H9 (cell line): ENCODE measurements around the gene TEX26. TPM values are rescaled to one million over a fixed set of nuclear protein-coding genes. Genes with fewer than 3 reads are reported as not detected.

ENCODE experiments used
- DNase-seq: peaks from one replicate; pipeline ENCODE4 v3.0.0-alpha.2; 2017
- H2AFZ ChIP-seq: one replicate; pipeline ENCODE4 v1.6.1; 2013; ENCODE audit warnings: mild to moderate bottlenecking, low read length, control low read depth, moderate library complexity
- H2AK5ac ChIP-seq: 2 replicates; pipeline ENCODE4 v1.6.1; 2013; ENCODE audit warnings: low read length, control low read depth, mixed read lengths; ENCODE audit not compliant: insufficient read length
- H2BK120ac ChIP-seq: one replicate; pipeline ENCODE4 v1.6.1; 2013; ENCODE audit warnings: low read depth, mild to moderate bottlenecking, low read length, control low read depth, inconsistent platforms; ENCODE audit not compliant: poor library complexity, severe bottlenecking
- H2BK12ac ChIP-seq: 2 replicates; pipeline ENCODE4 v1.6.1; 2013; ENCODE audit warnings: low read length, control low read depth, mixed read lengths, low read depth; ENCODE audit not compliant: insufficient read length
- H2BK15ac ChIP-seq: 2 replicates; pipeline ENCODE4 v1.6.1; 2013; ENCODE audit warnings: low read depth, low read length, control low read depth
- H2BK20ac ChIP-seq: one replicate; pipeline ENCODE4 v1.6.1; 2013; ENCODE audit warnings: low read depth, mild to moderate bottlenecking, low read length, control low read depth, inconsistent platforms; ENCODE audit not compliant: poor library complexity, severe bottlenecking
- H2BK5ac ChIP-seq: 2 replicates; pipeline ENCODE4 v1.6.1; 2013; ENCODE audit warnings: low read length, control low read depth, mixed read lengths; ENCODE audit not compliant: insufficient read length
- H3K14ac ChIP-seq: 2 replicates; pipeline ENCODE4 v1.6.1; 2013; ENCODE audit warnings: low read length, control low read depth; ENCODE audit not compliant: insufficient read depth
- H3K18ac ChIP-seq: 2 replicates; pipeline ENCODE4 v1.6.1; 2013; ENCODE audit warnings: low read depth, mild to moderate bottlenecking, mixed read lengths, low read length, control low read depth; ENCODE audit not compliant: insufficient read length
- H3K23ac ChIP-seq: 2 replicates; pipeline ENCODE4 v1.6.1; 2013; ENCODE audit warnings: low read length, control low read depth, mixed read lengths, low read depth; ENCODE audit not compliant: insufficient read length
- H3K23me2 ChIP-seq: 2 replicates; pipeline ENCODE4 v1.6.1; 2013; ENCODE audit warnings: low read depth, mild to moderate bottlenecking, mixed read lengths, low read length, control low read depth; ENCODE audit not compliant: insufficient read length, poor library complexity, severe bottlenecking
- H3K27ac ChIP-seq: 2 replicates; pipeline ENCODE4 v1.5.1; 2013; ENCODE audit warnings: low read length, control low read depth, mixed read lengths, low read depth; ENCODE audit not compliant: insufficient read length
- H3K27me3 ChIP-seq: 2 replicates; pipeline ENCODE4 v1.6.1; 2013; ENCODE audit warnings: low read length, control low read depth, inconsistent platforms; ENCODE audit not compliant: insufficient read depth
- H3K4ac ChIP-seq: 2 replicates; pipeline ENCODE4 v1.6.1; 2013; ENCODE audit warnings: low read depth, mild to moderate bottlenecking, control low read depth, inconsistent platforms, low read length, moderate library complexity
- H3K4me1 ChIP-seq: 2 replicates; pipeline ENCODE4 v1.6.1; 2013; ENCODE audit warnings: low read length, control low read depth, inconsistent platforms; ENCODE audit not compliant: insufficient read depth
- H3K4me2 ChIP-seq: 2 replicates; pipeline ENCODE4 v1.6.1; 2013; ENCODE audit warnings: low read length, control low read depth, mixed read lengths; ENCODE audit not compliant: insufficient read length, insufficient read depth
- H3K56ac ChIP-seq: 2 replicates; pipeline ENCODE4 v1.6.1; 2013; ENCODE audit warnings: low read depth, mild to moderate bottlenecking, mixed read lengths, low read length, control low read depth; ENCODE audit not compliant: insufficient read length
- H3K79me1 ChIP-seq: 2 replicates; pipeline ENCODE4 v1.6.1; 2013; ENCODE audit warnings: low read depth, mild to moderate bottlenecking, moderate library complexity, low read length, control low read depth, inconsistent platforms; ENCODE audit not compliant: insufficient read depth, poor library complexity, severe bottlenecking
- H3K79me2 ChIP-seq: 2 replicates; pipeline ENCODE4 v1.6.1; 2013; ENCODE audit warnings: low read length, control low read depth, inconsistent platforms; ENCODE audit not compliant: insufficient read depth
- H3K9ac ChIP-seq: 2 replicates; pipeline ENCODE4 v1.6.1; 2013; ENCODE audit warnings: low read length, control low read depth, mixed read lengths; ENCODE audit not compliant: insufficient read length; ENCODE audit errors: extremely low read depth
- H3K9me3 ChIP-seq: one replicate; pipeline ENCODE4 v1.6.1; 2013; ENCODE audit warnings: low read depth, low read length, inconsistent platforms; ENCODE audit not compliant: control insufficient read depth
- H3T11ph ChIP-seq: one replicate; pipeline ENCODE4 v1.6.1; 2013; ENCODE audit warnings: mild to moderate bottlenecking, low read length, control low read depth, inconsistent platforms
- H4K20me1 ChIP-seq: one replicate; pipeline ENCODE4 v1.6.1; 2013; ENCODE audit not compliant: control insufficient read depth, insufficient read length, insufficient read depth
- H4K5ac ChIP-seq: 2 replicates; pipeline ENCODE4 v1.6.1; 2013; ENCODE audit warnings: low read depth, mild to moderate bottlenecking, mixed read lengths, low read length, control low read depth; ENCODE audit not compliant: insufficient read length
- H4K8ac ChIP-seq: replicated peaks from 2 replicates; pipeline ENCODE4 v1.6.1; 2013; ENCODE audit warnings: low read length, control low read depth, mixed read lengths, low read depth; ENCODE audit not compliant: insufficient read length
- H4K91ac ChIP-seq: 2 replicates; pipeline ENCODE4 v1.6.1; 2013; ENCODE audit warnings: low read depth, mild to moderate bottlenecking, moderate library complexity, mixed read lengths, low read length, control low read depth; ENCODE audit not compliant: insufficient read length
- H3K27ac Mint-ChIP-seq, 3 experiments: 2 replicates in 2 of 3; 3 replicates in 1 of 3; pipeline ENCODE4 v1.8.0; 2020 to 2021; ENCODE audit warnings: mixed read lengths in 3 of 3, mild to moderate bottlenecking in 1 of 3, moderate library complexity in 1 of 3
- H3K27me3 Mint-ChIP-seq: 2 replicates; pipeline ENCODE4 v1.8.0; 2021; ENCODE audit warnings: low read depth, mild to moderate bottlenecking, moderate library complexity, mixed read lengths
- H3K36me3 Mint-ChIP-seq, 3 experiments: 2 replicates in 2 of 3; 3 replicates in 1 of 3; pipeline ENCODE4 v1.8.0; 2020 to 2021; ENCODE audit warnings: low read depth in 3 of 3, mixed read lengths in 3 of 3; ENCODE audit not compliant: insufficient read depth in 1 of 3
- H3K4me1 Mint-ChIP-seq, 2 experiments: 2 replicates each; pipeline ENCODE4 v1.8.0; 2020; ENCODE audit warnings: mixed read lengths in 2 of 2
- H3K4me3 Mint-ChIP-seq, 2 experiments: 2 replicates in 1 of 2; 3 replicates in 1 of 2; pipeline ENCODE4 v1.8.0; 2020 to 2021; ENCODE audit warnings: mild to moderate bottlenecking in 2 of 2, mixed read lengths in 2 of 2, moderate library complexity in 1 of 2
- H3K9me3 Mint-ChIP-seq, 2 experiments: 2 replicates in 1 of 2; 3 replicates in 1 of 2; pipeline ENCODE4 v1.8.0; 2020; ENCODE audit warnings: mild to moderate bottlenecking in 2 of 2, mixed read lengths in 2 of 2, moderate library complexity in 1 of 2
- CTCF ChIP-seq: fragments of 200-600 bp; sonication (generic); conservative IDR thresholded peaks from 3 replicates; pipeline ENCODE4 v1.8.0; 2021; ENCODE audit warnings: antibody characterized with exemption, mild to moderate bottlenecking
- WGBS: extraction: QIAGEN DNeasy Blood & Tissue Kit; methylation state at CpG from one replicate; pipeline ENCODE4 v1.1.7; 2013; ENCODE audit warnings: missing lambda C conversion rate, low lambda C conversion rate, mixed read lengths; ENCODE audit not compliant: insufficient read length; ENCODE audit errors: extremely low coverage; 5-methylcytosine and 5-hydroxymethylcytosine counted together
- total RNA-seq: library from RNA; stranded (reverse); gene quantifications from 2 replicates; pipeline ENCODE4 v1.2.1, GENCODE V29; 2021

The TEX26 gene
- total RNA-seq, 1 experiment from 2014 or later = not detected

- H2AK5ac ChIP-seq = no peak overlapping the region
- H3K4me2 ChIP-seq = no peak overlapping the region
- H3K27me3 Mint-ChIP-seq = peaks cover 8% of the 10 kb centered on the region
- no peak overlapping the region for H4K5ac ChIP-seq
- no peak for TF ChIP-seq CTCF
- H3T11ph ChIP-seq = no peak overlapping the region
- H3K56ac ChIP-seq = no peak overlapping the region
- peaks cover 0 to 4% of the 10 kb centered on the region in 2 experiments; a peak in 1 of 4 replicates for H3K4me1 Mint-ChIP-seq
- H3K9me3 ChIP-seq = peaks cover 13% of the 10 kb centered on the region
- no peaks in the 10 kb centered on the region for H4K20me1 ChIP-seq
- H4K8ac ChIP-seq = no peak overlapping the region
- H3K27ac ChIP-seq = no peak overlapping the region
- no peak overlapping the region for H3K18ac ChIP-seq
- H2BK12ac ChIP-seq = no peak overlapping the region
- H3K23ac ChIP-seq = no peak overlapping the region
- no peak overlapping the region for H3K14ac ChIP-seq
- no peak overlapping the region for H3K27ac Mint-ChIP-seq
- H2BK5ac ChIP-seq = no peak overlapping the region
- no peak overlapping the region for H2BK20ac ChIP-seq
- no peak overlapping the region for H2BK15ac ChIP-seq
- H3K36me3 Mint-ChIP-seq = peaks cover 7 to 24% (median 12%) of the 10 kb centered on the region in 3 experiments; a peak in 6 of 7 replicates
- DNase-seq = no peak
- H2BK120ac ChIP-seq = no peak overlapping the region
- no peak overlapping the region for H3K9ac ChIP-seq
- no peak overlapping the region for H4K91ac ChIP-seq
- H2AFZ ChIP-seq = no peak overlapping the region
- H3K79me2 ChIP-seq = no peaks in the 10 kb centered on the region
- peaks cover 39 to 48% of the 10 kb centered on the region in 2 experiments for H3K9me3 Mint-ChIP-seq
- no peaks in the 10 kb centered on the region for H3K4me1 ChIP-seq
- H3K23me2 ChIP-seq = no peaks in the 10 kb centered on the region
- no peaks in the 10 kb centered on the region for H3K79me1 ChIP-seq
- no peak overlapping the region for H3K4ac ChIP-seq
- no CpG with 5 or more reads among the region's 5 CpGs for WGBS
- H3K4me3 Mint-ChIP-seq = no peak overlapping the region
- no peaks in the 10 kb centered on the region for H3K27me3 ChIP-seq
These were observed 31.3 kb downstream of the TEX26 start for GRCh38 chr13:30963791-30964190.
